Measurements from ENCODE around the gene MTMR2. TPM values are rescaled to one million over a fixed set of nuclear protein-coding genes. Genes with fewer than 3 reads are reported as not detected.

Gene MTMR2
- total and polyA plus RNA-seq, 2 experiments from 2014 or later, result 15.0 to 28.0 TPM

DNA sequence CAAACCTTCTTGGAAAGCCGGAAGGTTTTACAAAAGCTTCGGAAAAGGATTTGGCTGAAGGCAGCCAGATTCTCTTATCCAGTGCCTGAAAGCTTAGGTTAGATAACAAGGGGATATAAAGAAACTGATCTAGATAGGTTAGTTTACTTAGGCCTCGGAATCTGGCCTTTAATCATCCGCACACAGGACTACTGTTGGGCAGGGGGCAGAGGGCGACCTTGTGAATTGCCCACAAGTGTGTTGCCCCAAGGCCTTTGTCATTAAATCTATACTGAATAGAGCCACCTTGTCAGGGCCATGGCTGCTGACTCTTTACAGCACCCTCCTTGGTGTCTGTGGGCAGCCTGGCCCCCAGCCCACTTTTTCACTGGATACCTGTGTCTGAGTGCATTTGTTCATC lies 9.7 kb upstream of the MTMR2 start:
- Histone ChIP-seq H3K36me3 (no peaks in the 10 kb centered on the region), H3K4me1 (ENCODE audit: low read depth) (no peaks in the 10 kb centered on the region), H3K27ac (no peak overlapping the region), H3K27me3 (no peaks in the 10 kb centered on the region), H3K9me3 (ENCODE audit: low read depth) (no peaks in the 10 kb centered on the region), H3K4me3 (no peak overlapping the region)
- TF ChIP-seq, protein P1, sequence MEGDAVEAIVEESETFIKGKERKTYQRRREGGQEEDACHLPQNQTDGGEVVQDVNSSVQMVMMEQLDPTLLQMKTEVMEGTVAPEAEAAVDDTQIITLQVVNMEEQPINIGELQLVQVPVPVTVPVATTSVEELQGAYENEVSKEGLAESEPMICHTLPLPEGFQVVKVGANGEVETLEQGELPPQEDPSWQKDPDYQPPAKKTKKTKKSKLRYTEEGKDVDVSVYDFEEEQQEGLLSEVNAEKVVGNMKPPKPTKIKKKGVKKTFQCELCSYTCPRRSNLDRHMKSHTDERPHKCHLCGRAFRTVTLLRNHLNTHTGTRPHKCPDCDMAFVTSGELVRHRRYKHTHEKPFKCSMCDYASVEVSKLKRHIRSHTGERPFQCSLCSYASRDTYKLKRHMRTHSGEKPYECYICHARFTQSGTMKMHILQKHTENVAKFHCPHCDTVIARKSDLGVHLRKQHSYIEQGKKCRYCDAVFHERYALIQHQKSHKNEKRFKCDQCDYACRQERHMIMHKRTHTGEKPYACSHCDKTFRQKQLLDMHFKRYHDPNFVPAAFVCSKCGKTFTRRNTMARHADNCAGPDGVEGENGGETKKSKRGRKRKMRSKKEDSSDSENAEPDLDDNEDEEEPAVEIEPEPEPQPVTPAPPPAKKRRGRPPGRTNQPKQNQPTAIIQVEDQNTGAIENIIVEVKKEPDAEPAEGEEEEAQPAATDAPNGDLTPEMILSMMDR (IDR thresholded peaks at IDR 0.05; ENCODE audit: low read depth, low read length), result no peak
- no peak for DNase-seq (ENCODE audit: low read depth in 1 of 2, low spot score in 1 of 2)

DNA sequence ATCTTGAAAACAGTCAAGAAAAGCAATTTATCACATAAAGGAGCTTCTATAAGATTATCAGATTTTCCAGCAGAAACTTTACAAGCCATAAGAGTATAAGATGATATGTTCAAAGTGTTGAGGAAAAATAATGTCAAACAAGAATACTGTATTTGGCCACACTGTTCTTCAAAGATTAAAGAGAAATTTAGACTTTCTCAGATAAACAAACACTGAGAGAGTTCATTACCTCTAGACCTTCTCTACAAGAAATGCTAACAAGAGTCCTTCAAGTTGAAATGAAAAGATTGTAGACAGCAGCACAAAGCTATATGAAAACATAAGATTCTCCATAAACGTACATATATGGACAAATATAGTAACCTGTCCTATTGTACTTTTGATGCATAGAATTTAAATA lies 8.0 kb upstream of the MTMR2 start:
- H3K9me3 ChIP-seq (ENCODE audit: low read depth), result no peaks in the 10 kb centered on the region
- no peaks in the 10 kb centered on the region for H3K36me3 ChIP-seq
- no peaks in the 10 kb centered on the region for H3K27me3 ChIP-seq
- no peak overlapping the region for H3K4me3 ChIP-seq
- DNase-seq (ENCODE audit: low read depth in 1 of 2, low spot score in 1 of 2), result no peak
- H3K27ac ChIP-seq, result no peak overlapping the region
- TF ChIP-seq, protein P1 (IDR thresholded peaks at IDR 0.05; ENCODE audit: low read depth, low read length), result no peak
- no peaks in the 10 kb centered on the region for H3K4me1 ChIP-seq (ENCODE audit: low read depth)

DNA sequence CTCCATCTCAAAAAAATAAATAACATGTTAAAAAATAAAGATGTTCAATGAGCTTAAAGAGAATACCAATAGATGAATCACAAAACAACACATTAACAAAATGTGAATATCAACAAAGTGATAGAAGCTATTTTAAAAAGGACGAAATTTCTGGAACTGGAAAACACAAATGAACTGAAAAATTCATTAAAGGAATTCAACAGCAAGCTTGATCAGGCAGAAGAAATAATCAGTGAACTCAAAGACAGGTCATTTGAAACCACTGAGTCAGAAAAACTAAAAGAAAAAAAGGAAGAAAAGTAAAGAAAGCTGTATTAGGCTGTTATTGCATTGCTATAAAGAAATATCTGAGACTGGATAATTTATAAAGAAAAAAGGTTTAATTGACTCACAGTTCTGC lies 7.0 kb upstream of the MTMR2 start:
- TF ChIP-seq, protein P1 (IDR thresholded peaks at IDR 0.05; ENCODE audit: low read depth, low read length), result no peak
- Histone ChIP-seq H3K4me1 (ENCODE audit: low read depth) (no peaks in the 10 kb centered on the region), H3K27me3 (no peaks in the 10 kb centered on the region), H3K4me3 (no peak overlapping the region), H3K9me3 (ENCODE audit: low read depth) (no peaks in the 10 kb centered on the region), H3K36me3 (no peaks in the 10 kb centered on the region), H3K27ac (no peak overlapping the region)
- no peak for DNase-seq (ENCODE audit: low read depth in 1 of 2, low spot score in 1 of 2)

DNA sequence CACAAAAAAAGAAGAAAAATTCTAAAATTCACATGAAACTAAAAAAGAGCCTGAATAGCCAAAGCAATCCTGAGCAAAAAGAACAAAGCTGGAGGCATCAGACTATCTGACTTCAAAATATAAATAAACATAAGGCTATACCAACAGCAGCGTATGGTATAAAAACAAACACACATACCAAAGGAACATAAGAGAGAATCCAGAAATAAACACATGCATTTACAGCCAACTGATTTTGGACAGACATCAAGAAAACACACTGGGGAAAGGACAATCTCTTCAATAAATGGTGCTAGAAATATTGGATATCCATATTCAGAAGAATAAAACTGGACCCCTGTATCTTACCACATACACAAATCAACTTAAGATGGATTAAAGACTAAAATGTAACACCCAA lies 2.8 kb upstream of the MTMR2 start:
- no peak overlapping the region for H3K4me3 ChIP-seq

DNA sequence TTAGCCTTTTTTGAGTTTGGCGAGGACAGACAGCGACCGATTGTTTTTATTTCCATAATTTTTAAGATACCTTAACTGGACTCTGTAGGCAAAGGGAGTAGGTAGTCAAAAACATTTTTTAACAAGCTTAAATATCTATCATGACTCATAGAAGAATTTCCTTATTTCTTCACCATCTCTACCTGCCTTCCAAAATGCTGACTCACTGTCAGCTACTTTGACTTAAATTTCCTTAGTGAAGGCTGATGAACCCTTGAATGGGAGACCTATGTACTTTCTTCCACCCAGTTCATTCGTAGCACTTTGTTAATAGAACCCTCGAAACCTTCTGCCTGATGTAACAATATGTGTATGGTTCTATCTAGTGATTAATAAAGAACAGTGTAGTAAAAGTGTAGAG lies 1.1 kb upstream of the MTMR2 start:
- TF ChIP-seq, protein P1 (IDR thresholded peaks at IDR 0.05; ENCODE audit: low read depth, low read length), result no peak
- H3K4me3 ChIP-seq, result peak overlapping the region; percentile 84
- no peaks in the 10 kb centered on the region for H3K9me3 ChIP-seq (ENCODE audit: low read depth)
- H3K27me3 ChIP-seq, result no peaks in the 10 kb centered on the region
- peak in 1 of 2 donors; percentile 56 for DNase-seq (ENCODE audit: low read depth in 1 of 2, low spot score in 1 of 2)
- H3K27ac ChIP-seq, result peak overlapping the region; percentile 80
- H3K4me1 ChIP-seq (ENCODE audit: low read depth), result peaks cover 6% of the 10 kb centered on the region
- H3K36me3 ChIP-seq, result no peaks in the 10 kb centered on the region

More for the DNA sequence above, 2.8 kb upstream of the MTMR2 start:
- H3K36me3 ChIP-seq, result no peaks in the 10 kb centered on the region
- no peaks in the 10 kb centered on the region for H3K9me3 ChIP-seq (ENCODE audit: low read depth)
- no peak for DNase-seq (ENCODE audit: low read depth in 1 of 2, low spot score in 1 of 2)
- TF ChIP-seq, protein P1 (IDR thresholded peaks at IDR 0.05; ENCODE audit: low read depth, low read length), result no peak
- peaks cover 6% of the 10 kb centered on the region for H3K4me1 ChIP-seq (ENCODE audit: low read depth)
- H3K27me3 ChIP-seq, result no peaks in the 10 kb centered on the region
- H3K27ac ChIP-seq, result no peak overlapping the region

DNA sequence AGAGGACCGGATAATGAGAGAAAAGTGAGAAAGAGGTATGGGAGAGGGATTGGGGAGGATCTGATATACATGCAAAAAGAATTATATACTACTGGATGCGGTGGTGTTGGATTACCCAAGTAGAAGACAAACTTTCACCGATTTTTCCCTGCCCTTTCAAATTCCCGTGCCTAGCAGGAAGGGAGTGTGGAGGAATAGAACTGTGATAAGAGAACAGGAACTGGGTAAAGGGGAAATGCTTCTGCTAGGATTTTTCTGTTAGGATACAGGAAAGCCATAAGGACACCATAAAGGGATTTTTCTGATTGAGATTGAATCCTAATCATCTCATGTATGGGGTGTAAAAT lies 480 bp upstream of the MTMR2 start:
- Histone ChIP-seq H3K27ac (peak overlapping the region; percentile 80), H3K36me3 (no peaks in the 10 kb centered on the region), H3K27me3 (no peaks in the 10 kb centered on the region), H3K4me1 (ENCODE audit: low read depth) (peaks cover 6% of the 10 kb centered on the region), H3K4me3 (peak overlapping the region; percentile 84), H3K9me3 (ENCODE audit: low read depth) (no peaks in the 10 kb centered on the region)
- DNase-seq (ENCODE audit: low read depth in 1 of 2, low spot score in 1 of 2), result peak; percentile 31 to 75
- TF ChIP-seq, protein P1 (IDR thresholded peaks at IDR 0.05; ENCODE audit: low read depth, low read length), result no peak
